BJ (cell line): ENCODE data around the gene APH1A. TPM values are rescaled to one million over a fixed set of nuclear protein-coding genes. Genes with fewer than 3 reads are reported as not detected.
A peak's percentile ranks its signal among the peaks of the same experiment; 100 is the strongest.

ENCODE experiments used
- CTCF ChIA-PET: fragments of 350-600 bp; formaldehyde crosslinking; extraction: SDS; loops from one replicate; lab custom pipeline; 2021; ENCODE audit warnings: antibody characterized with exemption, inconsistent platforms; lab: Yijun Ruan, JAX
- POLR2A ChIA-PET: fragments of 300-600 bp; sonication (Branson Sonifier 250); formaldehyde crosslinking; extraction: SDS; loops from one replicate; lab custom pipeline; 2021; ENCODE audit warnings: antibody characterized with exemption; lab: Charles Lee
- DNase-seq: peaks from one replicate; pipeline ENCODE4 v3.0.0-alpha.2; 2011; ENCODE audit warnings: low read depth
- H3K27me3 ChIP-seq: 2 replicates; pipeline ENCODE4 v1.6.0; 2011; ENCODE audit warnings: low read length; ENCODE audit not compliant: control insufficient read depth, insufficient read depth
- H3K36me3 ChIP-seq: 2 replicates; pipeline ENCODE4 v1.5.1; 2011; ENCODE audit warnings: low read length; ENCODE audit not compliant: control insufficient read depth, insufficient read depth
- H3K4me3 ChIP-seq: 2 replicates; pipeline ENCODE4 v1.5.1; 2011; ENCODE audit warnings: low read depth, mild to moderate bottlenecking, control low read depth, low read length
- polyA plus RNA-seq: library from polyadenylated mRNA; depleted of rRNA; stranded (reverse); fragments of >200 nt; gene quantifications from 2 replicates; pipeline ENCODE4 v1.2.3, GENCODE V29; 2011
- TF ChIP-seq, protein P1 (sequence below): IDR thresholded peaks from 2 replicates; pipeline ENCODE4 v1.5.1; 2011; ENCODE audit warnings: low read depth, mild to moderate bottlenecking, control low read depth, inconsistent platforms, low read length, moderate library complexity; ENCODE audit not compliant: insufficient read depth

The APH1A gene
- polyA plus RNA-seq, 1 experiment: 172 TPM

DNA sequence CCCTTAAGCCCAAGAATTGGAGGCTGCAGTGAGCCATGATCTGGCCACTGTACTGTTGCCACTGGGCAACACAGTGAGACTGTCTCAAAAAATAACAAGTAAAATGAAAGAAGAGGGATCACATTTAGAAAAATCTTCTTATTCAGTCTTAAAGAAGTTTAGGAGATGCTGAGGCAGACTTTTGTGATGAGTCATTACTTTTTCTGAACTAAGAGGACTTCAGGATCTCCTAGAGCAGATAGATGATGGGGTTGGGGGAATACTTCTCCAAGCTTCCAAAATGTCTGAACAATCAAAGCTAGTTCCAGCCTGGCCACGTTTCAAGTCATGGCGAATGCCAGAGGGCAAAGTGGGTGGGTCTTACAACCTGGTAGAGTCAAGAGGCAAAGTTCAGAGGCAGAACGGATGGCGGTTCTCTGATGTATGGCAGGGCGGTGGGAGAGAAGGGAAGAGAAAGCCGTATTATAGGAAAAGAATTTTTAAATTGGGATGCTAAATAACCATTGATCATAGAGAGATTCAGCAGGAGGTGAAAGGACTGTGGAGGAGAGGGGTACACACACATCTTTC is 11.4 kb upstream of the APH1A start:
- DNase-seq: no peak
- no peaks in the 10 kb centered on the region for H3K36me3 ChIP-seq
- ChIA-PET CTCF (interaction anchor here (0.7 to 12.3 kb wide), 4 partner anchors 8 to 533 kb away, joined by 3 to 208 read pairs (median 15); partner anchors contain the start of genes C1orf54 and CA14), POLR2A (no interaction called here)
- H3K27me3 ChIP-seq: no peaks in the 10 kb centered on the region
- H3K4me3 ChIP-seq: no peak overlapping the region
- TF ChIP-seq, protein P1, sequence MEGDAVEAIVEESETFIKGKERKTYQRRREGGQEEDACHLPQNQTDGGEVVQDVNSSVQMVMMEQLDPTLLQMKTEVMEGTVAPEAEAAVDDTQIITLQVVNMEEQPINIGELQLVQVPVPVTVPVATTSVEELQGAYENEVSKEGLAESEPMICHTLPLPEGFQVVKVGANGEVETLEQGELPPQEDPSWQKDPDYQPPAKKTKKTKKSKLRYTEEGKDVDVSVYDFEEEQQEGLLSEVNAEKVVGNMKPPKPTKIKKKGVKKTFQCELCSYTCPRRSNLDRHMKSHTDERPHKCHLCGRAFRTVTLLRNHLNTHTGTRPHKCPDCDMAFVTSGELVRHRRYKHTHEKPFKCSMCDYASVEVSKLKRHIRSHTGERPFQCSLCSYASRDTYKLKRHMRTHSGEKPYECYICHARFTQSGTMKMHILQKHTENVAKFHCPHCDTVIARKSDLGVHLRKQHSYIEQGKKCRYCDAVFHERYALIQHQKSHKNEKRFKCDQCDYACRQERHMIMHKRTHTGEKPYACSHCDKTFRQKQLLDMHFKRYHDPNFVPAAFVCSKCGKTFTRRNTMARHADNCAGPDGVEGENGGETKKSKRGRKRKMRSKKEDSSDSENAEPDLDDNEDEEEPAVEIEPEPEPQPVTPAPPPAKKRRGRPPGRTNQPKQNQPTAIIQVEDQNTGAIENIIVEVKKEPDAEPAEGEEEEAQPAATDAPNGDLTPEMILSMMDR: no peak

DNA sequence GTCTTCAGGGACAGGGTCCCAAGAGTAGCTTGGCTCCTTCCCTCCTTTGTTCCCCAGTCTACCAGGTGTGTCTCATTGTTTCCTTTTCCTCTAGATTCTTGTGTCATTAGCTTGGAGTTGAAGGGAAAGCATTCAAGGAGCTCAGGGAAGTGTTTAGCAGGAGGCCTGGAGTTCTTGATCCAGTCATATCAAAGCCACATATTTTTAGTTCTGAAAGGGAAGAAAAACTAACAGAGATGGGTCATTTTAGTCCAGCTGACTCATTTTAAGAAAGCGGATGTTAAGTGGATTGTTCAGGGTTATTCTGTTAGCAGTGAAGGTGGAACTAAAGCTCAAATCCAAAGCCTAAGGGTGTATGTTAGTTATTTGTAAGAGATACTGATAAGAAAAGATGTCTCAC is 4.5 kb upstream of the APH1A start:
- CTCF ChIA-PET: interaction anchor here (0.7 to 8.9 kb wide), 11 partner anchors 8 to 110 kb away, joined by 3 to 85 read pairs (median 4); partner anchors contain the start of gene CA14
- no peak for DNase-seq
- POLR2A ChIA-PET: interaction anchor here (0.7 kb wide), 1 partner anchor 8 kb away, joined by 3 read pairs; no protein-coding TSS in a partner anchor
- Histone ChIP-seq H3K27me3 (no peaks in the 10 kb centered on the region), H3K4me3 (no peak overlapping the region), H3K36me3 (no peaks in the 10 kb centered on the region)
- TF ChIP-seq, protein P1: no peak

DNA sequence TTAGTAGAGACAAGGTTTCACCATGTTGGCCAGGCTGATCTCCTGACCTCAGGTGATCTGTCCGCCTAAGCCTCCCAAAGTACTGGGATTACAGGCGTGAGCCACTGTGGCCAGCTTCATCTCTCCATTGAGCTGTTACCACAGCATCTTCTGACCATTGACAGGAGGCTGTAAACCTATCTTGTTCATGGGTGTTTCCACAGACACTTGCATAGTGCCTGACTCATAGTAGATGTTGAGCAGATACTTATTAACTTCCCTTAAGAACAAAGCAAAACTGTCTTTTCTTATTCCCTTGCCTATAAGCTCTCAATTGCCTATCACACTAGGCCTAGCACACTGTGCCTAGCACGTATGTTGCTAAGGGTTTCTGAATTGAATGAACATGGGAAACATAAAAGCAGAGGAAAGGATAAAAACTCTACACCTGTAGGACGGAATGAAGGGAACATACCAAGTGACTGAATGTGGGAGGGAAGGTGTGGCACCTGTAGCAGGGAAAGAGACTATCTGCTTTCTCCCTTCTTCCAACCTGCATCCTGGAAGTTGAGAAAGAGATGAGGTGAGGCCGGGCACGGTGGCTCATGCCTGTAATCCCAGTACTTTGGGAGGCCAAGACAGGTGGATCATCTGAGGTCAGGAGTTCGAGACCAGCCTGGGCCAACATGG is 2.6 kb upstream of the APH1A start:
- POLR2A ChIA-PET: no interaction called here
- TF ChIP-seq, protein P1: no peak
- Histone ChIP-seq H3K36me3 (no peaks in the 10 kb centered on the region; the same call in 1 of the 2 replicates), H3K4me3 (no peak overlapping the region), H3K27me3 (no peaks in the 10 kb centered on the region)
- no peak for DNase-seq
- CTCF ChIA-PET: interaction anchor here (1.1 to 8.9 kb wide), 5 partner anchors 9 to 24 kb away, joined by 3 to 85 read pairs (median 3); partner anchors contain the start of gene CA14

DNA sequence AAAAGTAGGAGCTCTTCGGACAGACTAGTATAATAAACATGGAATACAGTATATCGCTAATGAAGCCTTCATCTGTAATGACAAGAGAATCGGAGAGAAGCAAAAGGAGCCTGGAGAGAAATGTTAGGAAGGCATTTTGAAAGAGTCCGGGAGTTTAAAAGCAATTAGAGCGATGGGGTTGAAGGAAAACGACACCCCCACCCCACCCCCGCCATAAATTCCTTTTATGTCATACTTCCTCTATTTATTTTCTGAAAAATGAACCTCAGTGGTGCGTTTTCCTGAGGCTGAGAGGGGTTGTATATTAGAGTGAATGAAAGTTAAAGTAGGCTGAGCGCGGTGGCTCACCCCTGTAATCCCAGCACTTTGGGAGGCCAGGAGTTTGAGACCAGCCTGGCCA is 635 bp upstream of the APH1A start:
- POLR2A ChIA-PET: interaction anchor here (1.0 kb wide), 1 partner anchor 10 kb away, joined by 5 read pairs; no protein-coding TSS in a partner anchor
- CTCF ChIA-PET: interaction anchor here (0.8 to 8.9 kb wide), 3 partner anchors 10 to 13 kb away, joined by 3 to 85 read pairs (median 9); partner anchors contain the start of gene CA14
- TF ChIP-seq, protein P1: no peak

DNA sequence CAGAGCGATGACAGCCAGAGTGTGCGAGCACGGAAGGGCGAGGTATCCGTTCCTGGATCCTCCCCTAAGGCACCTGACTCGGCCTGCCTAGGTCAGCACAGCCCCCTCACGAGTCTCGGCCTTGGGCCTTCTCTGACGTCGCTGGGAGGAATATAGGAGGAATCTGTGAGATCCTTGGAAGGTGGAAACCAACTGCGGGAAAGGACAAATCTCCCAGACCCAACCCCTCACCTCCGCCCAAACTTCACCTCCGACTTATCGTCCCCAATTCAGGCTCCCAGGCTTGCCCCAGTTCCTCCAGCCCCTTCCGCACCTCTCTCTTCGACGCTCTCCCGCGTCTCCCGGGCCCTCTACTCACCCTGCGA is 494 bp downstream of the APH1A start:
- CTCF ChIA-PET: interaction anchor here (1.2 to 8.9 kb wide), 2 partner anchors 12 to 13 kb away, joined by 9 to 85 read pairs; partner anchors contain the start of gene CA14
- Histone ChIP-seq H3K27me3 (no peaks in the 10 kb centered on the region), H3K36me3 (peaks cover 11% of the 10 kb centered on the region), H3K4me3 (peak overlapping the region; percentile 94)
- TF ChIP-seq, protein P1: no peak
- POLR2A ChIA-PET: interaction anchor here (1.0 kb wide), 1 partner anchor 9 kb away, joined by 5 read pairs; no protein-coding TSS in a partner anchor
- DNase-seq: no peak

More for the DNA sequence above, 635 bp upstream of the APH1A start:
- DNase-seq: no peak
- Histone ChIP-seq H3K27me3 (no peaks in the 10 kb centered on the region), H3K36me3 (peaks cover 11% of the 10 kb centered on the region), H3K4me3 (peak overlapping the region; percentile 94)
